ENCODE data around the gene EML5.

EML5 gene

DNA sequence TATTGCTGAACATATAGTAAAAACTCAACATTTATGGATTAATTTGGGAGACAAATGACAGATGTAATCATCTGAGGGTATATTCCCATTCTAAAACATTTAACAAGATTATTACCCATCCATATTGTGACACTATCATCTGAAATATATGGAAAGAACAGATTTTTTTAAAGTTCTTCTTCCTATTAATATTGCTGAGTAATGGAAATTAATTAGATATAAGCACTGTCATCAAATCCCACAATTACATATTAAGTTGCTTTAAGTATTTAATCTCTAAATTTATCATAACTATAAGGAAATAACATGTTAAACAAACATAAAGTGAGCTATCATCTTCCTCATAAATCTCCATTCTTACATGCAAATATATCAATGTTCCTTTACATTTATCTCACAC, 22.0 kb downstream of the EML5 start:
- H3K4me3 ChIP-seq (replicated peaks; ENCODE audit: low read depth, low read length), result no peak overlapping the region
- TF ChIP-seq, protein P1, sequence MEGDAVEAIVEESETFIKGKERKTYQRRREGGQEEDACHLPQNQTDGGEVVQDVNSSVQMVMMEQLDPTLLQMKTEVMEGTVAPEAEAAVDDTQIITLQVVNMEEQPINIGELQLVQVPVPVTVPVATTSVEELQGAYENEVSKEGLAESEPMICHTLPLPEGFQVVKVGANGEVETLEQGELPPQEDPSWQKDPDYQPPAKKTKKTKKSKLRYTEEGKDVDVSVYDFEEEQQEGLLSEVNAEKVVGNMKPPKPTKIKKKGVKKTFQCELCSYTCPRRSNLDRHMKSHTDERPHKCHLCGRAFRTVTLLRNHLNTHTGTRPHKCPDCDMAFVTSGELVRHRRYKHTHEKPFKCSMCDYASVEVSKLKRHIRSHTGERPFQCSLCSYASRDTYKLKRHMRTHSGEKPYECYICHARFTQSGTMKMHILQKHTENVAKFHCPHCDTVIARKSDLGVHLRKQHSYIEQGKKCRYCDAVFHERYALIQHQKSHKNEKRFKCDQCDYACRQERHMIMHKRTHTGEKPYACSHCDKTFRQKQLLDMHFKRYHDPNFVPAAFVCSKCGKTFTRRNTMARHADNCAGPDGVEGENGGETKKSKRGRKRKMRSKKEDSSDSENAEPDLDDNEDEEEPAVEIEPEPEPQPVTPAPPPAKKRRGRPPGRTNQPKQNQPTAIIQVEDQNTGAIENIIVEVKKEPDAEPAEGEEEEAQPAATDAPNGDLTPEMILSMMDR (IDR thresholded peaks at IDR 0.05; ENCODE audit: low read depth, low read length, missing control alignments), result no peak
- no peak for DNase-seq (ENCODE audit: extremely low read depth, low read depth)

DNA sequence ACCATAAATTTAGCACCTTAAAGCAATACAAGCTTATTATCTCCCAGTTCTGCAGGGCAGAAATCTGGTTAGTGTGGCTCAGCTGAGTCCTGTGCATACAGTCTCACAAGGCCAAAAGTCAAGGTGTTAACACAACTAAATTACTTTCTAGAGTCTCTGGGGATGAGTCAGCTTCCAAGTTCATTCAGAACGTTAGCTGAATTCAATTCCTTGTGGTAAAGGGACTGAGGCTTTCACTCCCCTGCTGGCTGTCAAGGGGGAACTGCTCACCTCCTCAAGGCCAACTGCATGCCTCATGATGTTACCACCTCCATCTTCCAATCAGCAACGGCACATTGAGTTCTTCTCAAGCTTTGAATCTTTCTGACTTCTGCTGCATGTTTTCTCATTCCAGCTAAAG, 27.6 kb downstream of the EML5 start:
- no peak overlapping the region for H3K4me3 ChIP-seq (replicated peaks; ENCODE audit: low read depth, low read length)
- DNase-seq (ENCODE audit: extremely low read depth, low read depth), result peak; percentile 19
- TF ChIP-seq, protein P1 (IDR thresholded peaks at IDR 0.05; ENCODE audit: low read depth, low read length, missing control alignments), result no peak

GRCh38 chr14:88753873-88754272, 38.9 kb downstream of the EML5 start:
- DNase-seq (ENCODE audit: extremely low read depth, low read depth), result no peak
- no peak overlapping the region for H3K4me3 ChIP-seq (replicated peaks; ENCODE audit: low read depth, low read length)
- TF ChIP-seq, protein P1 (IDR thresholded peaks at IDR 0.05; ENCODE audit: low read depth, low read length, missing control alignments), result no peak

DNA sequence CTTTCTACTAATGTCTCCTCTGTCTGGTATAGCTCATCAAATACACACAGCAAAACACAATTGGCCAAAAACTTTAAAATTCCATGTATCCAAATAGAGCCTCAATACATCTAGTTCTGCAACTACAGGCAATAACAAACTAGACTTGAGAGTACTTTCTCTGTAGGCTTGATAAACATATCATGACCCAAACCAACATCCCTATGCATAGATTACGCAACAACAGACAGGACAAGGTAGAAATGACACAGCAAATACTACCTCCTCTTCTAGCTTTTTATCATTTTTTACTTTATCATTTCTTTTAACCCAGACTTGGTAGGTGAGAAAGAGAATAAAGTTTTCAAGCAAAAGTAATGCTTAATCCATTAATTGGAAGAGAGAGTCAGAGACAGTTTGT, 41.8 kb downstream of the EML5 start:
- no peak for DNase-seq (ENCODE audit: extremely low read depth, low read depth)
- TF ChIP-seq, protein P1 (IDR thresholded peaks at IDR 0.05; ENCODE audit: low read depth, low read length, missing control alignments), result no peak
- H3K4me3 ChIP-seq (replicated peaks; ENCODE audit: low read depth, low read length), result no peak overlapping the region

GRCh38 chr14:88750413-88750812, 42.3 kb downstream of the EML5 start:
- DNase-seq (ENCODE audit: extremely low read depth, low read depth), result no peak
- TF ChIP-seq, protein P1 (IDR thresholded peaks at IDR 0.05; ENCODE audit: low read depth, low read length, missing control alignments), result no peak

GRCh38 chr14:88749139-88749538, 43.6 kb downstream of the EML5 start:
- no peak for DNase-seq (ENCODE audit: extremely low read depth, low read depth)
- TF ChIP-seq, protein P1 (IDR thresholded peaks at IDR 0.05; ENCODE audit: low read depth, low read length, missing control alignments), result no peak
- no peak overlapping the region for H3K4me3 ChIP-seq (replicated peaks; ENCODE audit: low read depth, low read length)

More at GRCh38 chr14:88750413-88750812, 42.3 kb downstream of the EML5 start:
- no peak overlapping the region for H3K4me3 ChIP-seq (replicated peaks; ENCODE audit: low read depth, low read length)

DNA sequence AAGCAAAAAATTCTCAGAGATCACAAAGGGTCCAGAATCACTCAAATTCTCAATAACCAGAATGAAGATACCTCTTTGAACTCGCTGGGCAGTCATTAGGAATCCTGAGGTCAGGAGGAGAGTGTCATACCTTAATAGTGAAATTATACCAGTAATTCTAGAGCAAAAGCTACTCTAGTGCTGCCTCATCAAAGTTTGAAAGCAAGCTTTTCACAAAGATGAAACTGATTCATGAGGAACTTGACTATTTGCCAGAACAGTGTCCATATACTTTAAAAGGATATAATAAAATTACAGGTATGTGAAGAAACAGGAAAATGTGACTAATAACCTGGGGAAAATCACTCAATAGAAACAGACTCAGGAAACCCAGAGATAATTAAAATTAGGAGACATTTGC, 44.5 kb downstream of the EML5 start:
- TF ChIP-seq, protein P1 (IDR thresholded peaks at IDR 0.05; ENCODE audit: low read depth, low read length, missing control alignments), result no peak
- no peak overlapping the region for H3K4me3 ChIP-seq (replicated peaks; ENCODE audit: low read depth, low read length)
- no peak for DNase-seq (ENCODE audit: extremely low read depth, low read depth)
